Smooth muscle cell (in vitro differentiated cells): ENCODE measurements around the gene SLC29A4. TPM values are rescaled to one million over a fixed set of nuclear protein-coding genes. Genes with fewer than 3 reads are reported as not detected.
"Not testable (repeated sequence)": the region's sequence is repeated elsewhere in the genome, so short reads cannot be mapped to it uniquely, and the experiment has no call there.

Experiments
- DNase-seq: peaks from one replicate; lab custom pipeline; 2025; ENCODE audit not compliant: unreplicated experiment; lab: John Stamatoyannopoulos, UW
- H2AFZ ChIP-seq: fragments of 200-600 bp; sonication (generic); 2 replicates; pipeline ENCODE4 v1.6.0; 2016; ENCODE audit warnings: antibody characterized with exemption, low read depth, mild to moderate bottlenecking
- H3F3A ChIP-seq: fragments of 200-600 bp; sonication (generic); 2 replicates; pipeline ENCODE4 v1.6.0; 2017; ENCODE audit warnings: antibody characterized with exemption, low read depth
- H3K27ac ChIP-seq: fragments of 200-600 bp; sonication (generic); 2 replicates; pipeline ENCODE4 v1.5.1; 2016; ENCODE audit warnings: low read depth, mild to moderate bottlenecking
- H3K27me3 ChIP-seq: fragments of 200-600 bp; sonication (generic); 2 replicates; pipeline ENCODE4 v1.6.1; 2016; ENCODE audit warnings: low read depth, mild to moderate bottlenecking
- H3K36me3 ChIP-seq: fragments of 200-600 bp; sonication (generic); 2 replicates; pipeline ENCODE4 v1.5.1; 2016; ENCODE audit warnings: low read depth
- H3K4me1 ChIP-seq: fragments of 200-600 bp; sonication (generic); 2 replicates; pipeline ENCODE4 v1.5.1; 2016; ENCODE audit warnings: low read depth
- H3K4me2 ChIP-seq: fragments of 200-600 bp; sonication (generic); 2 replicates; pipeline ENCODE4 v1.6.0; 2016; ENCODE audit warnings: mild to moderate bottlenecking
- H3K4me3 ChIP-seq: fragments of 200-600 bp; sonication (generic); 2 replicates; pipeline ENCODE4 v1.5.1; 2016; ENCODE audit warnings: mild to moderate bottlenecking
- H3K79me2 ChIP-seq: fragments of 200-600 bp; sonication (generic); 2 replicates; pipeline ENCODE4 v1.6.0; 2016; ENCODE audit warnings: low read depth, mild to moderate bottlenecking
- H3K9ac ChIP-seq: fragments of 200-600 bp; sonication (generic); 2 replicates; pipeline ENCODE4 v1.6.0; 2016; ENCODE audit warnings: low read depth
- H3K9me3 ChIP-seq: fragments of 200-600 bp; sonication (generic); replicated peaks from 2 replicates; pipeline ENCODE4 v1.5.1; 2016; ENCODE audit warnings: low read depth
- H4K20me1 ChIP-seq: fragments of 200-600 bp; sonication (generic); 2 replicates; pipeline ENCODE4 v1.6.0; 2016; ENCODE audit warnings: low read depth
- CTCF ChIP-seq: fragments of 200-600 bp; sonication (generic); IDR thresholded peaks from 2 replicates; pipeline ENCODE4 v1.5.1; 2017; ENCODE audit warnings: borderline replicate concordance, mild to moderate bottlenecking, antibody characterized with exemption; ENCODE audit not compliant: insufficient read depth, poor library complexity, severe bottlenecking
- WGBS: methylation state at CpG from one replicate; pipeline ENCODE4 v1.1.7; 2016; ENCODE audit warnings: low lambda C conversion rate; 5-methylcytosine and 5-hydroxymethylcytosine counted together
- polyA plus RNA-seq: library from polyadenylated mRNA; unstranded; fragments of >200 nt; fragmentation: Nextera tagmentation; extraction: Ambion mirVana; gene quantifications from 2 replicates; pipeline ENCODE4 v1.2.1, GENCODE V29; 2016
- total RNA-seq: library from RNA; depleted of rRNA; stranded (reverse); fragments of >200 nt; gene quantifications from 2 replicates; pipeline ENCODE4 v1.2.3, GENCODE V29; 2014

SLC29A4 gene
- total and polyA plus RNA-seq, 2 experiments from 2014 or later = 3.7 to 16.6 TPM

DNA sequence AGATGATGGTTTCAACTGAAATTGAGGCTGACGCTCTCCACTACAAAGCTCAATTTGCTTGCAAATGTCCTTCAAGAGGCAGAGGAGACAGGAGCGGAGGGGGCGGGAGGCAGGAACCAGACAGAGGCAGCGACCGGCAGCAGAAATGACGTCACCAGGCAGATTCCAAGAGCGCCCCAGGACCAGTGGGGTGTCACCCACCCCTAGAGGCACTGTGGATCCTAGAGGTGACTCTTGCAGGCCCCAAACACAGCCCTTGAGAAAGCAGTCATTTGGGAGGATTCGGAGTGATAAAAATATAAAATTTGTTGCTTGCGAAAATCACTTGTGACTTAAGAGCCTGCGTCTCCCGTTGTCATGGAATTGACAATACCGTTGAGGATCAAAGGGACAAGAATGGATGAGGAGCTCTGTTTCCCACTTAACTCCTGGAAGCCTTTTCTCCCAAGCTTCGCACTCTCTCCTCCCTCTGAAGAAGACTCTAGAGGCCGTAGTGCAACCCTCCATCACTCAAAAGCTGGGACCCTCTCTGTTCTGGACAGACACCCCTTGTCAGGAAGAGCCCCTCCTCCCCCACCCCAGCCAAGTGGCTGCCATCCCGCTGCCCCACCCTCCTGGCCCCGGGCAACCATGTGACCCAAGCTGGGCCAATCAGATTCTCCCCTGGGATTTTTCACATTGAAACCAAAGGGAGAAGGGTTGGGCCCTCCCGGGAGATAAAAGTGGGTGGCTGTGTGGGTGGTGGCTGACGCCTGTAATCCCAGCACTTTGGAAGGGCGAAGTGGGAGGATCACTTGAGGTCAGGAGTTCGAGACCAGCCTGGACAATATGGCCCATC, 16.3 kb upstream of the SLC29A4 start:
- Histone ChIP-seq H3F3A (no peaks in the 10 kb centered on the region), H3K27me3 (no peaks in the 10 kb centered on the region), H3K79me2 (no peaks in the 10 kb centered on the region), H3K4me2 (no peak overlapping the region), H3K9ac (no peak overlapping the region), H2AFZ (no peak overlapping the region), H3K4me3 (no peak overlapping the region), H4K20me1 (no peaks in the 10 kb centered on the region), H3K4me1 (no peaks in the 10 kb centered on the region), H3K9me3 (no peaks in the 10 kb centered on the region), H3K36me3 (no peaks in the 10 kb centered on the region), H3K27ac (no peak overlapping the region)
- 65% methylated on average over 17 of the region's 20 CpGs for WGBS
- DNase-seq = no peak
- TF ChIP-seq CTCF = no peak

- not testable (repeated sequence) for H3K36me3 ChIP-seq, H3K27me3 ChIP-seq, H3K27ac ChIP-seq, H2AFZ ChIP-seq, H3K4me1 ChIP-seq, H3K9ac ChIP-seq, DNase-seq, H3K79me2 ChIP-seq, H3K4me3 ChIP-seq, H3F3A ChIP-seq, H3K9me3 ChIP-seq, H4K20me1 ChIP-seq, H3K4me2 ChIP-seq
- 94% methylated on average over 8 of the region's 8 CpGs for WGBS
These were observed 14.9 kb upstream of the SLC29A4 start for GRCh38 chr7:5267829-5268228.

GRCh38 chr7:5269992-5270657, 12.6 kb upstream of the SLC29A4 start:
- H3F3A ChIP-seq, H3K36me3 ChIP-seq, H3K9ac ChIP-seq, H3K79me2 ChIP-seq, H3K9me3 ChIP-seq, H3K4me2 ChIP-seq, H3K27me3 ChIP-seq, H3K4me3 ChIP-seq, H4K20me1 ChIP-seq, H2AFZ ChIP-seq, H3K4me1 ChIP-seq, DNase-seq, H3K27ac ChIP-seq: not testable (repeated sequence)
- 73% methylated on average over 12 of the region's 12 CpGs for whole genome bisulfite sequencing

GRCh38 chr7:5270788-5271187, 12.0 kb upstream of the SLC29A4 start:
- no peak overlapping the region for H3K4me2 ChIP-seq
- H3K27ac ChIP-seq = no peak overlapping the region
- no peaks in the 10 kb centered on the region for H3K36me3 ChIP-seq
- H3K79me2 ChIP-seq = no peaks in the 10 kb centered on the region
- no peak overlapping the region for H2AFZ ChIP-seq
- 24% methylated on average over 6 of the region's 6 CpGs for WGBS
- no peaks in the 10 kb centered on the region for H4K20me1 ChIP-seq
- no peak overlapping the region for H3K9ac ChIP-seq
- H3K4me1 ChIP-seq = no peaks in the 10 kb centered on the region
- H3K9me3 ChIP-seq = no peaks in the 10 kb centered on the region
- no peak overlapping the region for H3K4me3 ChIP-seq
- TF ChIP-seq CTCF = no peak
- DNase-seq = no peak
- no peaks in the 10 kb centered on the region for H3K27me3 ChIP-seq
- H3F3A ChIP-seq = no peaks in the 10 kb centered on the region

GRCh38 chr7:5273831-5274405, 8.8 kb upstream of the SLC29A4 start:
- H3K4me1 ChIP-seq, H3K4me3 ChIP-seq, H3K4me2 ChIP-seq, H3K9ac ChIP-seq, H3K27me3 ChIP-seq, H3K27ac ChIP-seq, H3K9me3 ChIP-seq, DNase-seq, H4K20me1 ChIP-seq, H3K36me3 ChIP-seq, H3F3A ChIP-seq, H2AFZ ChIP-seq, H3K79me2 ChIP-seq: not testable (repeated sequence)
- WGBS = 88% methylated on average over 16 of the region's 18 CpGs
